OCI-LY1 (cell line): ENCODE measurements around the gene SLCO4A1.

ENCODE experiments used
- EZH2 ChIP-seq: fragments of 200-600 bp; sonication (generic), shearing (Covaris generic); IDR thresholded peaks from 2 replicates; pipeline ENCODE4 v1.8.0; 2017; ENCODE audit warnings: borderline replicate concordance, mixed run types, mild to moderate bottlenecking, antibody characterized with exemption, low read length, moderate library complexity, mixed read lengths
- TF ChIP-seq, protein P1 (sequence below): fragments of 200-600 bp; sonication (generic), shearing (Covaris generic); IDR thresholded peaks from 2 replicates; pipeline ENCODE4 v1.5.1; 2017; ENCODE audit warnings: mild to moderate bottlenecking, antibody characterized with exemption, low read length, moderate library complexity, mixed read lengths

DNA sequence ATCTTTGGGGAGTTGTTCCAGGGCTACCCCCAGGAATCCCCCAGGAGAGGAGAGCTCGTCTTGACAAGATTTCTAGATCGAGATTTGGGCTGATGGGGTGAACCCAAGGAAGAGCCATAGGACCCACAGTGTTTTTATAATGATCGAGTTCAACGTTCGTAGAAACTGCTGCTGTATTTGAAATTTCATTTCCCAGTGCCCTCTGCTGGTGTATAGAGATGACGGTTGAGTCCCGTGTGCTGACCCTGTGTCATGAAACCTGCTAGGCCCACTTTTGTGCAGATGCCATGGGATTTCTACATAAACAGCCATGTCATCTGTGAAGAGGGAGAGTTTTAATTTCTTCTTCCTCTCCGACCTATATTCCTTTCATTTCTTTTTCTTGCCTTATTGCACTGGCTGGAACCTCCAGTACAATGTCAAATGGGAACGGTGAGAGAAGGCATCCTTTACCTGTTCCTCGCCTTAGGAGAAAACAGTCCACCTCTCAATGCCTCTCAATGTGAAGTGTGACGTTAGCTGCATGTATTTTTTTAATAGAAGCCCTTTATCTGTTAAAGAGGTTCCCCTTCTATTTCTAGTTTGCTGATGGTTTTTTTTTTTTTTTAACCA, 37.8 kb downstream of the SLCO4A1 start:
- TF ChIP-seq, protein P1, sequence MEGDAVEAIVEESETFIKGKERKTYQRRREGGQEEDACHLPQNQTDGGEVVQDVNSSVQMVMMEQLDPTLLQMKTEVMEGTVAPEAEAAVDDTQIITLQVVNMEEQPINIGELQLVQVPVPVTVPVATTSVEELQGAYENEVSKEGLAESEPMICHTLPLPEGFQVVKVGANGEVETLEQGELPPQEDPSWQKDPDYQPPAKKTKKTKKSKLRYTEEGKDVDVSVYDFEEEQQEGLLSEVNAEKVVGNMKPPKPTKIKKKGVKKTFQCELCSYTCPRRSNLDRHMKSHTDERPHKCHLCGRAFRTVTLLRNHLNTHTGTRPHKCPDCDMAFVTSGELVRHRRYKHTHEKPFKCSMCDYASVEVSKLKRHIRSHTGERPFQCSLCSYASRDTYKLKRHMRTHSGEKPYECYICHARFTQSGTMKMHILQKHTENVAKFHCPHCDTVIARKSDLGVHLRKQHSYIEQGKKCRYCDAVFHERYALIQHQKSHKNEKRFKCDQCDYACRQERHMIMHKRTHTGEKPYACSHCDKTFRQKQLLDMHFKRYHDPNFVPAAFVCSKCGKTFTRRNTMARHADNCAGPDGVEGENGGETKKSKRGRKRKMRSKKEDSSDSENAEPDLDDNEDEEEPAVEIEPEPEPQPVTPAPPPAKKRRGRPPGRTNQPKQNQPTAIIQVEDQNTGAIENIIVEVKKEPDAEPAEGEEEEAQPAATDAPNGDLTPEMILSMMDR, result peak; percentile 38; the same call in 1 of the 2 replicates
- no peak for TF ChIP-seq EZH2
